H4 (cell line): ENCODE data around the gene DCAF4L1. TPM values are rescaled to one million over a fixed set of nuclear protein-coding genes. Genes with fewer than 3 reads are reported as not detected.

Source experiments
- DNase-seq: peaks from one replicate; pipeline ENCODE4 v3.0.0-alpha.2; 2015; ENCODE audit warnings: low spot score
- total RNA-seq: library from RNA; depleted of rRNA; stranded (reverse); fragments of >200 nt; shearing (Covaris generic); gene quantifications from 2 replicates; pipeline ENCODE4 v1.2.3, GENCODE V29; 2014; rRNA removed

The DCAF4L1 gene
- total RNA-seq, 1 experiment from 2014 or later, result 0.14 TPM

DNA sequence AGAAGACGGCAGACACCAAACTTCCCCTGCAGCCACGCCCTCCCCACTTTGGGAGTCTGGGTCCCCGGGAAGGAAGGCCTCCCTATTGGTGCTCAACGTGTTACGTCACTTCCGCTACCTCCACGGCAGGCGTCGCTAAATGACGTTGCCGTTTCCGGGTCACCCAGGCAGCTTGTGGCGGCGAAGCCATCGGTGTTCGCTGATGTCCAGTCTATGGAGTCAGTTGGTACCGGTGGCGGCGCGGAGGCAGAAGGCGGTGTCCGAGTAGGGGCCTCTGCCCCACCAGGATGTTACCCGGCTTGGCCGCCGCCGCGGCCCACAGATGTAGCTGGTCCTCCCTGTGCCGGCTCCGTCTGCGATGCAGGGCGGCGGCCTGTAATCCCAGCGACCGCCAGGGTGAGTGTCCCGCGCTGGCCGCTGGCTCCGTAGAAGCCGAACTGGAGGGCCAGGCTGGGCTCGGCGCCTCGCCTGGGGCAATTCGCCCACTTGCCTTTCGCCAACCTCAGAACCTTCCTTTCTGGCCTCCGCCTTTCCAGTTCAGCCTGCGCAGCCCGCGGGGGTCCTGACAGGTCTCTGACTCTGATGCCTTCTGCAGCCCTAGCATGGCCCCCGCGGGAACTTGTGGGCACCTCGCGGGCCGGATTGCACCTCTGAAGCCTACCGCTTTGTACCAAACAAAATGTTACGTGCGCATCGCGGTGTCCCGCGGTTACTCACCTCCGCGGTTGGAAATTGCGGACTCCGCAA, 9.0 kb downstream of the DCAF4L1 start, which contains the start of gene SLC30A9:
Gene SLC30A9, plus strand, starts transcription at position 166 of the 747 bp plus-strand sequence. Its CDS starts 122 bp downstream, at position 288.
- DNase-seq, result peak; percentile 98

DNA sequence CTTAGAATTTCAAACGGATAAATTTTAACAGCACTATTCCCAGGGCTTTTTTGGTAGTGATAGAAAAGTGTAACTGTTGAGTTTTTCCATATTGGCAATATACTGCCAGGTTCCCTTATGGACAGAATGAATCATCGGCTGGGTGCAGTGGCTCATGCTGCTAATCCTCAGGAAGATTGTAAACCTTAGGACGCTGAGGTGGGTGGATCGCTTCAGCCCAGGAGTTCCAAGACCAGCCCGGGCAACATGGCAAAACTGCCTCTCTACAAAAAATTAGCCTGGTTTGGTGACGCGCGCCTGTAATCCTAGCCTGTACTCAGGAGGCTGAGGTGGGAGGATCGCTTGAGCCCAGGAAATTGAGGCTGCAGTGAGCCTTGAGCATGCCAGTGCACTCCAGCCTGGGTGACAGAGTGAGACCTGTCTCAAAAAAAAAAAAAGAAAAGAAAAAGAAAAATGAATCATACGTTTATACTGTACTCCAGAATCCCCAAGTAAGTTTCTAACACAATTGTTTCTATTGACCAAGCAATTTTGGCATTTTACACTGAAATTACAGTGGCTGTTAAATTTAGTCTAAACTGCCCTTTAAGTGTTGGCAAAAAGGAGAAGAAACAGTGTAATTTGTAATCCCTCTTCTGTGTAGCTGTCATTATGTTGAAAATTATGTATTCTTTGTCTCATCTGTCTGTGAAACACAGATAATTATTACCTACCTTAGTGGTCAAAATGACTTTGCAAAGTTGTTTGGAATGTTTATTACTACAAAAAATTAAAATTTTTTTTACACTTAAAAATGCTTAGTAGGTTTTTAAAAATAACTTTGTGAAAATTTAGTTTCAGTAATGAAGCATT, 10.6 kb downstream of the DCAF4L1 start:
- no peak for DNase-seq

GRCh38 chr4:41992967-41993857, 11.7 kb downstream of the DCAF4L1 start:
- no peak for DNase-seq

- DNase-seq, result no peak
Observed at GRCh38 chr4:41994461-41994985, 13.0 kb downstream of the DCAF4L1 start.

DNA sequence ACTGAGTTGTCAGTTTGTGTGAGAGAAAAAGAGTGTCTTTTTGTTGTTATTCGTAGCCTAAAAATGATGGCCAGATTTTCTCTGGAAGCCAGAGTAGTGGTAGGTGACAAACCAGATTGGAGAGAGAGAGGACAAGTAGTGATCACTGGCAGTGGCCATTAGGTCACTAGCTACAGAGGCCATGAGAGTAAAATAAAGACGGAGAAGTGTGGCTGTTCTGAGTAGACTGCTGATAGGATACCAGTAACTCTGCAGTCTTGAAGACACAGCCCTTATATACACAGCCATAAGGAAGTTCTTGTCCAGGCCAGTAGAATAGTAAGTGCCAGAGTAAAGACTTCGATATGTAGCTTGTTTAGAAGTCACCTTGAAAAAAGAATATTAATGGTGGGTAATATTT, 16.5 kb downstream of the DCAF4L1 start:
- DNase-seq, result no peak

GRCh38 chr4:41999321-41999720, 17.8 kb downstream of the DCAF4L1 start:
- DNase-seq, result no peak

GRCh38 chr4:42008011-42008786, 26.6 kb downstream of the DCAF4L1 start:
- DNase-seq, result no peak

GRCh38 chr4:42015438-42015837, 33.9 kb downstream of the DCAF4L1 start:
- no peak for DNase-seq

- DNase-seq, result peak; percentile 11
Observed at GRCh38 chr4:42018451-42018850, 36.9 kb downstream of the DCAF4L1 start.

Other genes with a start within 250 kb of the DCAF4L1 start
- gene PHOX2B, start 233.0 kb upstream of the DCAF4L1 start, total RNA-seq, result not detected in 2 replicates
- gene TMEM33, start 46.3 kb upstream of the DCAF4L1 start, total RNA-seq, result 101 and 105 TPM in 2 replicates
- gene SLC30A9, start 8.8 kb downstream of the DCAF4L1 start, total RNA-seq, result 75.6 and 75.9 TPM in 2 replicates
- gene BEND4, start 170.9 kb downstream of the DCAF4L1 start, total RNA-seq, result not detected in 2 replicates